HG03095 (cell line): ENCODE data around the gene SERINC4.
A peak's percentile ranks its signal among the peaks of the same experiment; 100 is the strongest.

Source experiments
- ATAC-seq: cut with Tn5 transposase; IDR thresholded peaks from one replicate; pipeline ENCODE4 v1.9.1; 2021; ENCODE audit warnings: moderate library complexity; ENCODE audit not compliant: unreplicated experiment

SERINC4 gene

DNA sequence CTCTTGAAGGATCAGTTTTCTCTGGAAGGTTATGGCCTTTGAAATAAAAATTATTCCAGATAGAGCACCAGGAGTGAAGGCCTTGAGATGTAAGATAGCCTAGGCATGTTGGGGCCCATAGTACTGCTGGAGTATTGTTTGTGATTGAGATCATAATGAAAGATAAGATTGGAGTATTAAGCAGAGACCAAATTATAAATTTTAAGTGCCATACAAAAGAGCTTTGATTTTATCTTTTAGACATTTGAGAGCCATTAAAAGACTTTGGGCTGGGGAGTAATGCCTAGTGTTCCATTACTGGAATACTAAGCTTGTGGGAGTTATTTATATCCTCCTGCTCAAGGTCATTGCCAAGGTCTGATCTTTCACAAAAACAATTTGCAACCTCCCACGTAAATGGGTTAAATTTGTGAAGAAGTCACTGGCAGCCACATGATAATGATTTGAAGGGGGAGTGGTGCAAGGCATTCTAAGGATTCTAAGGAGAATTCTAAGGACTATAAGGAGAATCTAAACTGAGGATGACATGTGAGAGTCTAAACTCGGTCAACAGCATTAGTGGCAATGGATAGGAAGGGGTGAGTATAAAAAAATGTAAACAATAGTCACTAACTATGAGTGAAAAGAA lies 36.1 kb downstream of the SERINC4 start:
- no peak for ATAC-seq

GRCh38 chr15:43762824-43763223 lies 37.2 kb downstream of the SERINC4 start:
- no peak for ATAC-seq

DNA sequence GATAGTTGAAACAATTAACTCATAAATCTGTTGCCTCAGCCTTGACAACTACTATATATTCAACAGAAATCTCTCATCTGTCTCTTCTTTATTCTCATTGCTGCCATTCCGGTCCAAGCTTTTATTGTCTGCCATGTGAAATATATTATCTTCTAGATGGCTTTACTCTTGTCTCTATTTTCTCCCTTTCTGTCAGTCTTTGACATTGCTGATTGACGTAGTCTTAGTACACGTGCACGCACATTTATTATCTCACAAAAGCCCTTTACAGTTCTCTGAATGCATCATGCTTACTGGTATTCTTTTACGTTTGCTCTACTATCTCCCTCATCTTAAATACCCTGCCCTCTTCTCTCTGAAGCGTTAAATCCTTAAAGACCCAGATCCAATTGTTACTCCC lies 48.1 kb downstream of the SERINC4 start:
- ATAC-seq: no peak

GRCh38 chr15:43749690-43750345 lies 50.2 kb downstream of the SERINC4 start:
- peak; percentile 46 for ATAC-seq

DNA sequence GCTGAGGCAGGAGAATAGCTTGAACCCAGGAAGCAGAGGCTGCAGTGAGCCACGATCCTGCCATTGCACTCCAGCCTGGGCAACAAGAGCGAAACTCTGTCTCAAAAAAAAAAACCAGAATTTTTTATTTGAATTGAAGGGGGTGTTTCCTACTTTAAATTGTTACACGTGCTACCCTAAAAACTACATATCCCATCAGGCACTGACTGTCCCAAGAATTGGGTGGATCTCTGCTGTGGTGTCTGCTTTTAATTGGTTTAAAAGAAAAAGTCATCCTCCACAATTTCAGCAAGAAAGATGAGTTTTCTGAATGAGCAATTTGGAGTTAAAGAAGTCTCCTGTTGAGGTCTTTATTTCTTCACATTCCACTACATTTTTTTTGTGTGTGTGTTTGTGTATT lies 51.6 kb downstream of the SERINC4 start:
- no peak for ATAC-seq

- peak; percentile 3 for ATAC-seq
These were observed 53.1 kb downstream of the SERINC4 start for GRCh38 chr15:43746903-43747309.

DNA sequence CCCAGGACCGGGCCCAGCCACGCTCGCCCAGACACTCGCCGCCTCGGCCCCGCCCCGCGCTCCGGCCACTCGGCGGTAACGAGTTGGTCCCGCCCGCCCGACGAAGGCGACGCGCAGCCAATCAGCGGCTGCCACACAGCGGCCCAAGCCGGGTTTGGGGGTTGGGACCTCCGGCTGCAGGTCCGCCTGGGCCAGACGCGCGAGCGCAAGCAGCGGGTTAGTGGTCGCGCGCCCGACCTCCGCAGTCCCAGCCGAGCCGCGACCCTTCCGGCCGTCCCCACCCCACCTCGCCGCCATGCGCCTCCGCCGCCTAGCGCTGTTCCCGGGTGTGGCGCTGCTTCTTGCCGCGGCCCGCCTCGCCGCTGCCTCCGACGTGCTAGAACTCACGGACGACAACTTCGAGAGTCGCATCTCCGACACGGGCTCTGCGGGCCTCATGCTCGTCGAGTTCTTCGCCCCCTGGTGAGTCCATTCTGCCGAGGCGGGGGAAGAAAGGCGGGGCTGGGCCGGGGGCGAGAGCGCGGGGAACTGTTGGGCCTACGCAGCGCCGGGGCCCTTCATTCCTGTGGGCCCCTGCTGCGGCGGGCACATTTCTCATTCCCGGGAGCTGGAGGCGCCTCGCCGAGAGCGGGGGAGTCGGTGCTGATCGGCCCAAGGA lies 53.6 kb downstream of the SERINC4 start, which contains the start of gene PDIA3:
Gene PDIA3 (plus strand): TSS at position 194 of the 658 bp plus-strand sequence. CDS start 102 bp downstream, at position 296.
- peak; percentile 59 for ATAC-seq
